GM12875 (cell line): ENCODE measurements around the gene SPAAR.

Experiments
- H3K4me3 ChIP-seq: one replicate; pipeline ENCODE4 v1.5.1; 2011; ENCODE audit warnings: low read depth, low read length, control low read depth
- CTCF ChIP-seq: IDR thresholded peaks from 2 replicates; pipeline ENCODE4 v1.5.1; 2011; ENCODE audit warnings: low read depth, mild to moderate bottlenecking, control low read depth, inconsistent platforms, low read length, moderate library complexity, borderline replicate concordance; ENCODE audit not compliant: insufficient read depth

SPAAR gene

GRCh38 chr9:35904338-35904737 is 5.0 kb upstream of the SPAAR start:
- no peak for TF ChIP-seq CTCF
- no peak overlapping the region for H3K4me3 ChIP-seq

GRCh38 chr9:35905051-35905781 is 4.1 kb upstream of the SPAAR start:
- no peak overlapping the region for H3K4me3 ChIP-seq
- no peak for TF ChIP-seq CTCF

- H3K4me3 ChIP-seq, result no peak within 1 kb of the TSS
- no peak for TF ChIP-seq CTCF
These were observed 3.2 kb upstream of the SPAAR start, which contains the start of gene HRCT1 for GRCh38 chr9:35905912-35906679. Gene HRCT1, plus strand, starts transcription at chr9:35906202. Its CDS starts 86 bp downstream, at chr9:35906288.

- TF ChIP-seq CTCF, result no peak
- no peak overlapping the region for H3K4me3 ChIP-seq
These were observed 2.2 kb upstream of the SPAAR start for GRCh38 chr9:35906923-35907699.

- no peak for TF ChIP-seq CTCF
- no peak overlapping the region for H3K4me3 ChIP-seq
These were observed 1.4 kb upstream of the SPAAR start for GRCh38 chr9:35907711-35908503.

GRCh38 chr9:35908504-35909125 is 675 bp upstream of the SPAAR start:
- TF ChIP-seq CTCF, result no peak
- no peak overlapping the region for H3K4me3 ChIP-seq
